A673 (cell line): Measurements from ENCODE around the gene SETDB2. TPM values are rescaled to one million over a fixed set of nuclear protein-coding genes. Genes with fewer than 3 reads are reported as not detected.

ENCODE experiments used
- BruUV-seq: library from RNA; stranded (reverse); fragments of 400-500 nt; replicated peaks from 2 replicates; lab custom pipeline; 2021; lab: Mats Ljungman, UMichigan
- CTCF ChIA-PET: fragments of 300-600 bp; sonication (Branson Sonifier 250); formaldehyde crosslinking; loops from one replicate; lab custom pipeline; 2022; ENCODE audit warnings: antibody characterized with exemption; lab: Charles Lee
- POLR2A ChIA-PET: fragments of 300-600 bp; sonication (Branson Sonifier 250); formaldehyde crosslinking; loops from one replicate; lab custom pipeline; 2022; ENCODE audit warnings: antibody characterized with exemption; ENCODE audit not compliant: low non-redundant PET; lab: Charles Lee
- DNase-seq: peaks from one replicate; pipeline ENCODE4 v3.0.0-alpha.2; 2015; ENCODE audit warnings: low spot score
- H3K27ac ChIP-seq: fragments of 200-600 bp; sonication (generic); 2 replicates; pipeline ENCODE4 v1.5.1; 2016; ENCODE audit warnings: mixed run types, low read depth, mild to moderate bottlenecking, mixed read lengths, antibody characterized with exemption, low read length; ENCODE audit not compliant: poor library complexity, severe bottlenecking
- H3K27me3 ChIP-seq: fragments of 200-600 bp; sonication (generic); replicated peaks from 2 replicates; pipeline ENCODE4 v1.6.1; 2017; ENCODE audit warnings: mixed run types, low read depth, mild to moderate bottlenecking, mixed read lengths, antibody characterized with exemption, low read length; ENCODE audit not compliant: insufficient read depth, poor library complexity
- H3K36me3 ChIP-seq: fragments of 200-600 bp; sonication (generic); 2 replicates; pipeline ENCODE4 v1.6.1; 2016; ENCODE audit warnings: mixed run types, mild to moderate bottlenecking, mixed read lengths, antibody characterized with exemption, low read length; ENCODE audit not compliant: insufficient read depth, poor library complexity, severe bottlenecking
- H3K4me1 ChIP-seq: fragments of 200-600 bp; sonication (generic); 2 replicates; pipeline ENCODE4 v1.6.1; 2017; ENCODE audit warnings: mixed run types, mild to moderate bottlenecking, mixed read lengths, antibody characterized with exemption, low read length; ENCODE audit not compliant: insufficient read depth, poor library complexity, severe bottlenecking
- H3K4me3 ChIP-seq: fragments of 200-600 bp; sonication (generic); 2 replicates; pipeline ENCODE4 v1.5.1; 2016; ENCODE audit warnings: low read depth, mixed run types, mild to moderate bottlenecking, mixed read lengths, low read length; ENCODE audit not compliant: poor library complexity, severe bottlenecking
- H3K9me3 ChIP-seq: fragments of 200-600 bp; sonication (generic); 2 replicates; pipeline ENCODE4 v1.6.1; 2016; ENCODE audit warnings: mixed run types, low read depth, mild to moderate bottlenecking, mixed read lengths, antibody characterized with exemption, low read length; ENCODE audit not compliant: poor library complexity, severe bottlenecking
- EZH2 ChIP-seq: fragments of 200-600 bp; sonication (generic); IDR thresholded peaks from 2 replicates; pipeline ENCODE4 v1.6.1; 2017; ENCODE audit warnings: borderline replicate concordance, low read depth, mild to moderate bottlenecking, mixed read lengths, antibody characterized with exemption, low read length; ENCODE audit not compliant: poor library complexity, severe bottlenecking
- intact Hi-C: fragments of 100-400 bp; cut with micrococcal nuclease; formaldehyde crosslinking; loops from one replicate; pipeline ENCODE4 v1.10.0; 2022; ENCODE audit not compliant: unreplicated experiment
- total RNA-seq: library from RNA; stranded (reverse); gene quantifications from 2 replicates; pipeline ENCODE4 v1.2.3, GENCODE V29; 2021
- TF ChIP-seq, protein P1 (sequence below): fragments of 300-800, 200-600 bp; sonication (generic); conservative IDR thresholded peaks from 2 replicates; pipeline ENCODE4 v1.5.1; 2017; ENCODE audit warnings: low read depth, mild to moderate bottlenecking, antibody characterized with exemption, low read length, moderate library complexity, mixed read lengths

SETDB2 gene
- total RNA-seq, 1 experiment from 2014 or later: 3.8 TPM

DNA sequence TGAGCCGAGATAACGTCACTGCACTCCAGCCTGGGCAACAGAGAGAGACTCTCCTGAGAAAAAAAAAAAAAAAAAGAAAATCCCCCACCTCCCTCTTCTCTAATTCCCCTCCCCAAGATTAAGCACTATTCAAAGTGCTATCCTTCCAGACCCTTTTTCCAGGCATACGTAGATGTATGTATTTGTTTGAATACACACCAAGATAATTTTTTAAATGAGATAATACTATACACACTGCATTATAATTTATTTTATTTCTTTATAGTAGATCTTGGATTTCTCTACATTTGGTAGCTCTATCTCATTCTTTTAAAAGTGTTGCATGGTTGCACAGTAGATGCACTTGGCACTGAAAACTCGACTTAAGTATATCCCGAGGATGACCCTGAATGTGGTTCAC lies 32.7 kb upstream of the SETDB2 start:
- POLR2A ChIA-PET: no interaction called here
- BruUV-seq: no TSS peak
- no peak overlapping the region for H3K27ac ChIP-seq
- H3K9me3 ChIP-seq: no peaks in the 10 kb centered on the region
- intact Hi-C loops: no loop called here
- no peaks in the 10 kb centered on the region for H3K36me3 ChIP-seq
- no peaks in the 10 kb centered on the region for H3K4me1 ChIP-seq
- no peaks in the 10 kb centered on the region for H3K27me3 ChIP-seq
- TF ChIP-seq EZH2: no peak
- TF ChIP-seq, protein P1, sequence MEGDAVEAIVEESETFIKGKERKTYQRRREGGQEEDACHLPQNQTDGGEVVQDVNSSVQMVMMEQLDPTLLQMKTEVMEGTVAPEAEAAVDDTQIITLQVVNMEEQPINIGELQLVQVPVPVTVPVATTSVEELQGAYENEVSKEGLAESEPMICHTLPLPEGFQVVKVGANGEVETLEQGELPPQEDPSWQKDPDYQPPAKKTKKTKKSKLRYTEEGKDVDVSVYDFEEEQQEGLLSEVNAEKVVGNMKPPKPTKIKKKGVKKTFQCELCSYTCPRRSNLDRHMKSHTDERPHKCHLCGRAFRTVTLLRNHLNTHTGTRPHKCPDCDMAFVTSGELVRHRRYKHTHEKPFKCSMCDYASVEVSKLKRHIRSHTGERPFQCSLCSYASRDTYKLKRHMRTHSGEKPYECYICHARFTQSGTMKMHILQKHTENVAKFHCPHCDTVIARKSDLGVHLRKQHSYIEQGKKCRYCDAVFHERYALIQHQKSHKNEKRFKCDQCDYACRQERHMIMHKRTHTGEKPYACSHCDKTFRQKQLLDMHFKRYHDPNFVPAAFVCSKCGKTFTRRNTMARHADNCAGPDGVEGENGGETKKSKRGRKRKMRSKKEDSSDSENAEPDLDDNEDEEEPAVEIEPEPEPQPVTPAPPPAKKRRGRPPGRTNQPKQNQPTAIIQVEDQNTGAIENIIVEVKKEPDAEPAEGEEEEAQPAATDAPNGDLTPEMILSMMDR: no peak
- no peak for DNase-seq
- CTCF ChIA-PET: no interaction called here
- H3K4me3 ChIP-seq: no peak overlapping the region

- H3K27me3 ChIP-seq: no peaks in the 10 kb centered on the region
- H3K27ac ChIP-seq: no peak overlapping the region
- no TSS peak for BruUV-seq
- H3K36me3 ChIP-seq: no peaks in the 10 kb centered on the region
- no peaks in the 10 kb centered on the region for H3K9me3 ChIP-seq
- TF ChIP-seq EZH2: no peak
- TF ChIP-seq, protein P1: no peak
- H3K4me1 ChIP-seq: no peaks in the 10 kb centered on the region
- CTCF ChIA-PET: no interaction called here
- H3K4me3 ChIP-seq: no peak overlapping the region
- POLR2A ChIA-PET: no interaction called here
- intact Hi-C loops: no loop called here
- DNase-seq: no peak
Observed at GRCh38 chr13:49412749-49413148, 31.3 kb upstream of the SETDB2 start.

DNA sequence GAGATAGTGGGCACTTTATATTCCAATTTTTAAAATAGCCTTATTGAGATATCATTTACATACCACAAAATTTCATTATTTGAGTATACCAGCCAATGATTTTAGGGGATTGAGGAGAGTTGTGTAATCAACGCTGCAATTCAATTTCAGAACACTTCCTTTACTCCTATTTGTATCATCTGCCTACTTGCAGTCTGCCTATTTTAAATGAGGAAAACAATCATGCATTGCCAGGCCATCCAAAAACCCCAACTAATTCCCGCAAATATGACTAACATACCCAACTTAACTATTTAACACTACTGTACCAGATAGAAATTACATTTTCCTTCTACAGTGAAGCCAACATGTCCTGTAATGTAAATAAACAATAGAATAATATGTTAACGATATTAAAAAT lies 26.9 kb upstream of the SETDB2 start:
- Histone ChIP-seq H3K36me3 (no peaks in the 10 kb centered on the region), H3K27ac (no peak overlapping the region), H3K4me1 (no peaks in the 10 kb centered on the region), H3K27me3 (no peaks in the 10 kb centered on the region), H3K4me3 (no peak overlapping the region), H3K9me3 (no peaks in the 10 kb centered on the region)
- ChIA-PET CTCF (no interaction called here), POLR2A (no interaction called here)
- BruUV-seq: no TSS peak
- TF ChIP-seq, protein P1: no peak
- TF ChIP-seq EZH2: no peak
- DNase-seq: no peak
- intact Hi-C loops: no loop called here
